Measurements from ENCODE around the gene ATOX1.
"Not testable (repeated sequence)": the region's sequence is repeated elsewhere in the genome, so short reads cannot be mapped to it uniquely, and the experiment has no call there.

ATOX1 gene

DNA sequence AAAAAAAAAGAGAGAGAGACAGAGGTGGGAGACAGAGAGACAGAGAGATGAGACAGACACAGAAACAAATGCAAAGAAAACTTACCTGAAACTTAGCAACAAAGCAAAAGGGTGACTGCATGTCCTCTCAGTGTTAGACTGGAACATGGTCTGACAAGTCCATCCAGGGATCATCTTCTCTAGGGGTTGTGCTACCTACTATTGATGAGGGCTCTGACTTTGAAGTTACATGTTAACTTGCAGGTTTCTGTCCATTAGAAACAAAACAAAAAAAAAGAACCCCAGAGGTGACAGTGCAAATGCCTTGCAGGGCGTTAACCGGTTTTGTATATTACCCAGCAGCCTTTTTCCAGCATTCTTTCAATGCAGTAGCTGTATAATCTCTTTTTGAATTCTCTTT is 58.1 kb downstream of the ATOX1 start:
- DNase-seq: no peak
- H2AK5ac ChIP-seq (ENCODE audit: low read length): no peak overlapping the region
- peak overlapping the region; percentile 51 for H4K91ac ChIP-seq (ENCODE audit: low read depth, low read length)
- peaks cover 38% of the 10 kb centered on the region for H3K79me1 ChIP-seq (ENCODE audit: low read length)
- H2BK12ac ChIP-seq (ENCODE audit: low read length): peak overlapping the region; percentile 68
- H2BK5ac ChIP-seq (ENCODE audit: low read depth, low read length, poor library complexity): peak overlapping the region; percentile 39
- no peaks in the 10 kb centered on the region for H3K36me3 ChIP-seq (ENCODE audit: control insufficient read depth in 1 of 2, insufficient read depth in 2 of 2, low read length in 2 of 2)
- peak overlapping the region; percentile 58 for H4K8ac ChIP-seq (ENCODE audit: low read depth, low read length)
- H3K14ac ChIP-seq (ENCODE audit: low read length): no peak overlapping the region
- H3K18ac ChIP-seq (ENCODE audit: low read length): no peak overlapping the region
- no peaks in the 10 kb centered on the region for H3K27me3 ChIP-seq (ENCODE audit: insufficient read depth, low read length)
- H4K12ac ChIP-seq (ENCODE audit: low read depth, low read length): no peak overlapping the region
- no peak overlapping the region for H2AFZ ChIP-seq (ENCODE audit: insufficient read depth, low read length, poor library complexity)
- peaks cover 6% of the 10 kb centered on the region for H3K79me2 ChIP-seq (ENCODE audit: control insufficient read depth, insufficient read depth, low read length, poor library complexity)
- H3K9me3 ChIP-seq (ENCODE audit: insufficient read depth, low read depth, low read length): peaks cover 2% of the 10 kb centered on the region
- peak overlapping the region; percentile 46 for H2BK120ac ChIP-seq (ENCODE audit: insufficient read depth, low read length, poor library complexity)
- H3K23ac ChIP-seq (ENCODE audit: low read length): no peak overlapping the region
- peak overlapping the region; percentile 98 for H3K27ac ChIP-seq (ENCODE audit: low read depth, low read length)
- no peak overlapping the region for H3K4me2 ChIP-seq (ENCODE audit: low read length)
- WGBS (ENCODE audit: extremely low coverage, insufficient coverage, insufficient read length): no CpG with 5 or more reads among the region's 2 CpGs
- no peak overlapping the region for H3K4ac ChIP-seq (ENCODE audit: low read depth, low read length)
- H3K4me1 ChIP-seq (ENCODE audit: control insufficient read depth in 1 of 2, insufficient read depth in 2 of 2, low read length in 2 of 2): peaks cover 19 to 26% of the 10 kb centered on the region in 2 experiments
- no peak overlapping the region for H3K9ac ChIP-seq (ENCODE audit: low read length)
- no peak overlapping the region for H3K4me3 ChIP-seq (ENCODE audit: low read depth, low read length)

DNA sequence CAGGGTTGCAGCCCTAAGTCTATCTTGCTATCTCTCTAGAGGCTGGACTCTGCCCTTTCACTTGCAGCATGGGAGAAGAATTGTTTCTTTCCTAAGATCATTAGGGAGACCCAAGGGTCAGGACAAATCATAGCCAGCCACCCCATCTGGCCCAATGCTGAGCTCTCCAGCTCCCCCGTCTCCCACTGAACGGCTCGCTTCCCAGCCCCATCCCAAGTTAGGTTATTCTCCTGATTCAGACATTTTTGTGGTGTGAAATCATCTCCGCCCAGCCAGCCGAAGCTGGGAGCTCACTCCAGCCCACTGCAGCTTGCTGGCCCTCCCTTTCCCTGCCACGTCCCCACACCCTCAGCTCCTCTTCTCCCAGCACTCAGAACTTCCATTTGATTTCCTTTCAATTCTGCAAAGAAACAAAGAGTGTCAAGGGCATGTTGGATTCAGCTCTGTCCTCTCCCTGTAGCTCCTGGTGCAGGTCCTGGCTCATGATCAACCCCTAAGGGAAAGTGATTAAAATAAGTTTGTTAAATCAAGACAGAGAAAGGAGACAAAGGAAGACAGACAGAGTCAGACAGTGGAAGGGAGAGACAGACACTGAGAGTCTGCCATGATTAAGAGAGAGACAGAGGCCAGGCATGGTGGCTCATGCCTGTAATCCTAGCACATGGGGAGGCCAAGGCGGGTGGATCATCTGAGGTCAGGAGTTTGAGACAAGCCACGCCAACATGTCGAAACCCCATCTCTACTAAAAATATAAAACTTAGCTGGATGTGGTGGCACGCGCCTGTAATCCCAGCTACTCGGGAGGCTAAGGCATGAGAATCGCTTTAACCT is 59.1 kb downstream of the ATOX1 start:
- peak overlapping the region; percentile 96 for H3K18ac ChIP-seq (ENCODE audit: low read length)
- WGBS (ENCODE audit: extremely low coverage, insufficient coverage, insufficient read length): no CpG with 5 or more reads among the region's 13 CpGs
- H3K14ac ChIP-seq (ENCODE audit: low read length): peak overlapping the region; percentile 92

DNA sequence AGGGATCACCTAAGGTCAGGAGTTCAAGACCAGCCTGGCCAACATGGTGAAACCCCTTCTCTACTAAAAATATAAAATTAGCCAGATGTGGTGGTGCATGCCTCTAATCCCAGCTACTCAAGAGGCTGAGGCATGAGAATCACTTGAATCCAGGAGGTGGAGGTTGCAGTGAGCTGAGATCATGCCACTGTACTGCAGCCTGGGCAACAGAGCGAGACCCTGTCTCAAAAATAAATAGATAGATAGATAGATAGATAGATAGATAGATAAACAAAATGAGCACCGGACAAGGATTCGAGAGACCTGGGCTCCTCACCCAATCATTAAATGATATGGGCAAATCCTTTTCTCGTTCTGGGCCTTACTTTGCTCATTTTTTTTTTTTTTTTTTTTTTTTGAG is 60.4 kb downstream of the ATOX1 start:
- not testable (repeated sequence) for H4K8ac ChIP-seq (ENCODE audit: low read depth, low read length); H3K9me3 ChIP-seq (ENCODE audit: insufficient read depth, low read depth, low read length); H3K4me2 ChIP-seq (ENCODE audit: low read length); H3K23ac ChIP-seq (ENCODE audit: low read length); H3K4ac ChIP-seq (ENCODE audit: low read depth, low read length); H3K36me3 ChIP-seq (ENCODE audit: control insufficient read depth in 1 of 2, insufficient read depth in 2 of 2, low read length in 2 of 2); H4K12ac ChIP-seq (ENCODE audit: low read depth, low read length); H2AFZ ChIP-seq (ENCODE audit: insufficient read depth, low read length, poor library complexity); H3K27me3 ChIP-seq (ENCODE audit: insufficient read depth, low read length); H3K9ac ChIP-seq (ENCODE audit: low read length); H3K79me2 ChIP-seq (ENCODE audit: control insufficient read depth, insufficient read depth, low read length, poor library complexity); H3K18ac ChIP-seq (ENCODE audit: low read length); H3K4me3 ChIP-seq (ENCODE audit: low read depth, low read length); DNase-seq
- Histone ChIP-seq H3K27ac (ENCODE audit: low read depth, low read length) (peak overlapping the region; percentile 98), H3K79me1 (ENCODE audit: low read length) (peaks cover 38% of the 10 kb centered on the region), H2AK5ac (ENCODE audit: low read length) (peak overlapping the region; percentile 34), H4K91ac (ENCODE audit: low read depth, low read length) (peak overlapping the region; percentile 94), H2BK5ac (ENCODE audit: low read depth, low read length, poor library complexity) (peak overlapping the region; percentile 92), H2BK12ac (ENCODE audit: low read length) (peak overlapping the region; percentile 88), H3K4me1 (ENCODE audit: control insufficient read depth in 1 of 2, insufficient read depth in 2 of 2, low read length in 2 of 2) (peaks cover 19 to 30% of the 10 kb centered on the region in 2 experiments), H2BK120ac (ENCODE audit: insufficient read depth, low read length, poor library complexity) (peak overlapping the region; percentile 54), H3K14ac (ENCODE audit: low read length) (peak overlapping the region; percentile 60)
- no CpG with 5 or more reads among the region's 4 CpGs for WGBS (ENCODE audit: extremely low coverage, insufficient coverage, insufficient read length)

More for the DNA sequence above, 59.1 kb downstream of the ATOX1 start:
- Histone ChIP-seq H2BK5ac (ENCODE audit: low read depth, low read length, poor library complexity) (peak overlapping the region; percentile 99), H4K12ac (ENCODE audit: low read depth, low read length) (peak overlapping the region; percentile 77), H2AK5ac (ENCODE audit: low read length) (peak overlapping the region; percentile 90), H3K27me3 (ENCODE audit: insufficient read depth, low read length) (no peaks in the 10 kb centered on the region), H2BK12ac (ENCODE audit: low read length) (peak overlapping the region; percentile 93), H2BK120ac (ENCODE audit: insufficient read depth, low read length, poor library complexity) (peak overlapping the region; percentile 99), H3K4me1 (ENCODE audit: control insufficient read depth in 1 of 2, insufficient read depth in 2 of 2, low read length in 2 of 2) (peaks cover 19 to 28% of the 10 kb centered on the region in 2 experiments), H3K79me1 (ENCODE audit: low read length) (peaks cover 38% of the 10 kb centered on the region), H3K4ac (ENCODE audit: low read depth, low read length) (peak overlapping the region; percentile 96), H3K4me2 (ENCODE audit: low read length) (peak overlapping the region; percentile 15), H4K8ac (ENCODE audit: low read depth, low read length) (peak overlapping the region; percentile 91), H2AFZ (ENCODE audit: insufficient read depth, low read length, poor library complexity) (no peak overlapping the region), H3K79me2 (ENCODE audit: control insufficient read depth, insufficient read depth, low read length, poor library complexity) (peaks cover 6% of the 10 kb centered on the region), H3K36me3 (ENCODE audit: control insufficient read depth in 1 of 2, insufficient read depth in 2 of 2, low read length in 2 of 2) (no peaks in the 10 kb centered on the region), H3K23ac (ENCODE audit: low read length) (no peak overlapping the region), H4K91ac (ENCODE audit: low read depth, low read length) (peak overlapping the region; percentile 99), H3K4me3 (ENCODE audit: low read depth, low read length) (no peak overlapping the region), H3K9me3 (ENCODE audit: insufficient read depth, low read depth, low read length) (peaks cover 1% of the 10 kb centered on the region), H3K9ac (ENCODE audit: low read length) (no peak overlapping the region), H3K27ac (ENCODE audit: low read depth, low read length) (peak overlapping the region; percentile 98)
- DNase-seq: peak; percentile 40 to 50

DNA sequence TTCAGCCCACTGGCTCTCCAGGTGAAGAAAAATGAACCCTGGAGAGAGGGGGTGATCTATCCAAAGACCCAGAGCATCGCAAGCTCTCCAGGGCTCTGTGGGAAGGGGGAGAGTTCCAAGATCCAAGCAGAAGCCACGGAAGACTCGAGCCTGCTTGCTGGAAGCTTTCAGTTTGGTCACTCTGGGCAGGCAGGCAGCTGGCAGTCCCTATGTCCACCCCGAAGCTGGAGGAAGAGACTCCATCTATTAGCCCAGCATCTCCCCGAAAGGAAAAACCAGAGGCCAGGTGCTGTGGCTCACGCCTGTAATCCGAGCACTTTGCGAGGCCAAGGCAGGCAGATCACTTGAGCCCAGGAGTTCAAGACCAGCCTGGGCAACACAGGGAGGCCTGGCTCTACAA is 61.0 kb downstream of the ATOX1 start:
- no CpG with 5 or more reads among the region's 8 CpGs for WGBS (ENCODE audit: extremely low coverage, insufficient coverage, insufficient read length)
- Histone ChIP-seq H3K4ac (ENCODE audit: low read depth, low read length) (peak overlapping the region; percentile 60), H4K8ac (ENCODE audit: low read depth, low read length) (peak overlapping the region; percentile 83), H3K27me3 (ENCODE audit: insufficient read depth, low read length) (no peaks in the 10 kb centered on the region), H3K23ac (ENCODE audit: low read length) (no peak overlapping the region), H2AK5ac (ENCODE audit: low read length) (peak overlapping the region; percentile 34), H3K4me1 (ENCODE audit: control insufficient read depth in 1 of 2, insufficient read depth in 2 of 2, low read length in 2 of 2) (peaks cover 19 to 30% of the 10 kb centered on the region in 2 experiments), H2BK12ac (ENCODE audit: low read length) (peak overlapping the region; percentile 88), H3K9me3 (ENCODE audit: insufficient read depth, low read depth, low read length) (no peaks in the 10 kb centered on the region), H3K4me3 (ENCODE audit: low read depth, low read length) (no peak overlapping the region), H4K12ac (ENCODE audit: low read depth, low read length) (peak overlapping the region; percentile 63), H3K4me2 (ENCODE audit: low read length) (no peak overlapping the region), H3K14ac (ENCODE audit: low read length) (peak overlapping the region; percentile 60), H2BK120ac (ENCODE audit: insufficient read depth, low read length, poor library complexity) (peak overlapping the region; percentile 54), H3K27ac (ENCODE audit: low read depth, low read length) (peak overlapping the region; percentile 98), H3K79me2 (ENCODE audit: control insufficient read depth, insufficient read depth, low read length, poor library complexity) (peaks cover 6% of the 10 kb centered on the region), H4K91ac (ENCODE audit: low read depth, low read length) (peak overlapping the region; percentile 94), H3K36me3 (ENCODE audit: control insufficient read depth in 1 of 2, insufficient read depth in 2 of 2, low read length in 2 of 2) (no peaks in the 10 kb centered on the region), H3K79me1 (ENCODE audit: low read length) (peaks cover 38% of the 10 kb centered on the region), H2AFZ (ENCODE audit: insufficient read depth, low read length, poor library complexity) (no peak overlapping the region), H2BK5ac (ENCODE audit: low read depth, low read length, poor library complexity) (peak overlapping the region; percentile 92), H3K9ac (ENCODE audit: low read length) (no peak overlapping the region), H3K18ac (ENCODE audit: low read length) (peak overlapping the region; percentile 89)
- no peak for DNase-seq

All from trophoblast cell (in vitro differentiated cells and primary cell).